MV-4-11 (cell line): ENCODE measurements around the gene RANBP3.
A peak's percentile ranks its signal among the peaks of the same experiment; 100 is the strongest.

Experiments
- DNase-seq: peaks from one replicate; lab custom pipeline; 2025; lab: John Stamatoyannopoulos, UW

RANBP3 gene

DNA sequence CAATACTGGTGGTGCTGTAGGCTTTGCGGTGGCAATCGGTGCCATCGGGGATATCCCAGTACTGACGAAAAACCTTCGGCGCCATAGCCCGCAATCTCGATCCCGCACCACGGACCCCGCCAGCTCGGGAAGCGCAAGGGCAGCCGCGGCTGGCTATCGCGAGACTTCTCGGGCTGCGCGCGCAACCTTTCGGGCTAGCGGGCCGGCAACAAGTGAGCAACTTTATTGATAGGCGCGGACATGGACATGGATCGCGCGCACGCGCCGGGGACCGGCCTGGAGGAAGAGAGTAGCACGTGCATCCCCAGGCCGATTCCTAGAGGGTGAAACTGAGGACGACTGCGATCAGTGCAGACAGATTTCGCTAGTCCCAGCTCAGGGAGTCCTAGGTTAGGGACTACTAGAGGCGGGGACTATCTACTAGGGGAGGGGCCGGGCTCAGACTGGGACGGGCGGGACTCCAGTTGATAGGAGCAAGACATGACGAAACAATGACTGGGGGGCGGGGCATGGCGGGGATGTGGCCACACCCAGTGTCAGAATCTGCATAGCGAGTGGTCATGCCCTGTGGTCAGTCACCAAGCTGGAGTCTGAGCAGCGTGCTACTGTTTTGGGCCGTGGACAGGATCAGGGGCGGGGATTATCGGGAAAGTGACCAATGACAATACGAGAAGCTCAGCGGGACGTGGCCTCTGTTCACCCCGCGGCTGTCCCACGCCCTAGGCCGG lies 74.2 kb downstream of the RANBP3 start, which contains the start of gene NDUFA11:
Gene NDUFA11, minus strand, starts transcription at position 167 of the 728 bp plus-strand sequence. Its CDS starts 82 bp downstream, at position 85.
- DNase-seq = peak; percentile 99

GRCh38 chr19:5903056-5903623 lies 74.8 kb downstream of the RANBP3 start:
- peak; percentile 28 for DNase-seq

DNA sequence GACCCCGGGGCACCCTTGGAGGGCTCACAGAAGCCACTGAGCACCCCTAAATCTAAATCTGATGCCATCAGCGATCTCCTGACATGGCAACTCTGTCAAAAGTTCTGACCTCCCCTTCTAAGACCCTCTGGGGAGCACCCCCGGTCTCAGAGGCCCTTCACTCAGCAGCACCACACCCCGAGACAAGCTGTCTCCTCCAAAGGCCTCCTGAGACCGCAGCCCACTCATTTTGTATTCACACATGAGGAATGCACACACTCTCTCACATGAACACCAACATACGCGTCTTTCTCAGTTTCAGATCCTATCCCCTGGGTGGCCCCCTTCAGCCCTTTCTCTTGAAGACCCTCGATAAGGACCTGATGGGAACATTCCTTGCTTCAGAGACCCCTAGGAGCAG lies 77.0 kb downstream of the RANBP3 start:
- no peak for DNase-seq

DNA sequence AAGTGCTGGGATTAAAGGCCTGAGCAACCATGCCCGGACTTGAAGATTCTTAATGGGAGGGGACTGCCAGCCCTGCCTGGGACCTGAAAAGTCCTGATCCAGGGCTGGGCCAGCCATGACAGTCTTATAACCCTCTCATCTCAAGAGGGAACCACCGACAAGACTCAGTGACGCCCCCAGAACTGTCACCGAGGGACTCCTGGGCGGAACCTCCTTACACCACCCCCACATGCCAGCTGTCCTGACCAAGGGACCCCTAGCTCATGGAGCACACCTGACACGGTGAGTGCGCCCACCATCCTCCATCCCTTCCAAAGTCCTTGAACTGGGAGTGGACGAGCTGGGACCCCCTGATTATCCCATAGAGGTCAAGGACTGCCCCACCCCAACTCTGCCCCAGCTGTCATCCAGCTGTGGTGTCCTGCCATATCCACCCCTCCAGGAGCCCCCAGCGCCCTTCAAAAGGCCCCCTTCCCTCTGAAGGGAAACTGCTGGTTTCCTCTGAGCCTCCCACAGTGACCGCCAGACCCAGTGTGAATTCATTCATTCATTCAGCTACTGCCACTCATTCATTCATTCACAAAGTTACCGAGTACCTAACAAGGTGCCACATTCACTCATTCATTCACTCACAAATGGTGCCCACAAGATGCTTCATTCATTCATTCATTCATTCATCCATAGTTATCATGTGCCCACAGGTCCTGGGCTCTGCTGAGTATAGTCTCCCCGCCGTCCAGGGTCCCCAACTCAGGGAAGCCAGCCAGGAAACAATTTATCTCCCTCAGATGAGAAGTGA lies 78.0 kb downstream of the RANBP3 start:
- DNase-seq = no peak

GRCh38 chr19:5897189-5897969 lies 80.6 kb downstream of the RANBP3 start:
- no peak for DNase-seq

DNA sequence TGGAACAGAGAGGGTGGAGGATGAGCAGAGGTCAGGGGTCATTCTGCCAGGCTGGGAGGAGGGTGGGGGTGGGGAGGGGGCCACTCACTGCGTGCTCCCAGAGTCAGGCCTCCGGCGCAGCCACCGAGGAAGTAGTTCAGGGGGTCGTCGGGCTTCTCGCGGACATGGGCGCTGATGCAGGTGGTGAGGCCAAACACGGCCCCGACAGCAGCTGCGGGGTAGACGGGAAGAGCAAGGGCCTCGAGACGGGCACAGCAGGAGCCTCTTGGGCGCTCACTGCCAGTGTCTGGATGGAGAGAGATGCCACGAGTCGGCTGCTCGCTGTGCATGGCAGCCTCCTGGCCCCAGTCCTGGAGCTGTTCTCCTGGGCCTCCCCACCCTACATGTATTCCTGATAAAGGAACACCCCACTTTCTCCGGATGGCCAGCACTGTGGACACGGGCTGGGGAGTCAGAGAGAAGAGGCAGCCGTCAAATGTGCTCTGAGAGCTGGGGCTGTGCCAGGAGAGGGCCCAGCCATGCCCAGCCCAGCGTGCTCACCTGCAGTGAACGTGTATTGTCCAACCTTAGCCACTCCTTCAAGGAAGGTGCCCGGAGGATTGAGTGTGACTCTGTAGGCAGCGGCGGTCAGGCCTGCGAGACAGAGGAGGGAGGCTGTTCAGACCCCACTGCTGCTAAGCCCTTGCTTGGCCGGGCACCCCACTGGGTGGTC lies 81.4 kb downstream of the RANBP3 start:
- DNase-seq = no peak

GRCh38 chr19:5895890-5896289 lies 82.0 kb downstream of the RANBP3 start:
- no peak for DNase-seq

- DNase-seq = no peak
These were observed 82.5 kb downstream of the RANBP3 start for GRCh38 chr19:5895409-5895808.

DNA sequence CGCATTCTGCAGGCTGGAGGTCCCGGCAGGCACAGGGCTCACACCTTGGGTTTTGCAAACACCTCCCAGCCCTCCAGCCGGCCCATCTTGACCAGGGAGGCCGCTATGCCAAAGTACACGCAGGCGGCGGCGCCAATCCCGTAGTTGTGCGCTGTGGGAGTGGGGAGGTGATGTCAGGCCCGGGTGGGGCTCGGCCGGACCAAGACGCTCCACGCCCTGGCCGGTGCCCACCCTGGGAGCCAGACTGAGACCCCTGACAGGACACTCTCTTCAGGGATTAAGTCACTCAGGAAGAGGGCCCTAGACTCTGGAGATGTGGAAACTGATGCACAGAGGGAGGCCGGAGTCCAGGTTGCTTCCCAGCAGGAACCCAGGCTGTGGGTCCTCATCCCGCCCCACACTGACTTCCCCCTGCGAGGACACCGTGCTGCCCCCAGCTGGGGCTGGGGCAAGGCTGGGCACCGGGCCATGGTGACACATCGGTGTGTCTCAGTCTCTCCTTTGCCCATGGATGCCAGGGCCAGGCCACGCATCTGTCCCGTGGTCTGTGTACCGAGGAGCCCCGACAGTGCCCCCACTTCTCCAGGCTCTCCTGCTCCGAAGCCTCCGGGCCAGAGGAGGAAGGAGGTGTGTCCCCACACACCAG lies 83.1 kb downstream of the RANBP3 start:
- no peak for DNase-seq

- DNase-seq = no peak
These were observed 83.8 kb downstream of the RANBP3 start for GRCh38 chr19:5893907-5894703.

- no peak for DNase-seq
These were observed 84.5 kb downstream of the RANBP3 start for GRCh38 chr19:5893296-5893903.

- DNase-seq = peak; percentile 20
These were observed 85.1 kb downstream of the RANBP3 start for GRCh38 chr19:5892772-5893275.

GRCh38 chr19:5891938-5892771 lies 85.8 kb downstream of the RANBP3 start:
- DNase-seq = no peak

GRCh38 chr19:5891572-5891937 lies 86.4 kb downstream of the RANBP3 start:
- DNase-seq = no peak

- no peak for DNase-seq
These were observed 87.8 kb downstream of the RANBP3 start for GRCh38 chr19:5890099-5890498.

- no peak for DNase-seq
These were observed 88.5 kb downstream of the RANBP3 start for GRCh38 chr19:5889288-5889971.

DNA sequence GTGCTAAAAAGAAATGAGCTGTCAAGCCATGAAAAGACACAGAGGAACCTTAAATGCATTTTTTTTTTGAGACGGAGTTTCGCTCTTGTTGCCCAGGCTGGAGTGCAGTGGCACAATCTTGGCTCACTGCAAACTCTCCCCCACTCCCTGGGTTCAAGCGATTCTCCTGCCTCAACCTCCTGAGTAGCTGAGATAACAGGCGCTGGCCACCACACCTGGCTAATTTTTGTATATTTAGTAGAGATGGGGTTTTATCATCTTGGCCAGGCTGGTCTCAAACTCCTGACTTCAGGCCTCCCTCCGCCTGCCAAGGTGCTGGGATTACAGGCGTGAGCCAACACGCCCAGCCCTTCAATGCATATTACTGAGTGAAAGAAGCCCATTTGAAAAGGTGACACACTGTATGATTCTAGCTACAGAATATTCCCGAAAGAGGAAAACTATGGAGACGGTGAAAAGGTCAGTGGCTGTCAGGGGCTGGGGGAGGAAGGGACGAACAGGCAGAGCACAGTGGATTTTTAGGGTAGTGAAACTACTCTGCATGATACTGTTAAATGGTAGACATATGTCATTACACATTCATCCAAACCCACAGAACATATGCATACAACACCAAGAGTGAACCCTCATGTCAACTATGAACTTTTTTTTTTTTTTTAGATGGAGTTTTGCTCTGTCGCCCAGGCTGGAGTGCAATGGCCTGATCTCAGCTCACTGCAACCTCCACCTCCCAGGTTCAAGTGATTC lies 93.7 kb downstream of the RANBP3 start:
- peak; percentile 92 for DNase-seq
